ENCODE results near the gene SLFN11. TPM values are rescaled to one million over a fixed set of nuclear protein-coding genes. Genes with fewer than 3 reads are reported as not detected.

Gene SLFN11
- total and polyA plus RNA-seq, 9 of the 15 experiments (the other 6 are each of a cell fraction or from before 2014, with no cell fraction given): 0.04 to 0.21 TPM; not detected in 7

DNA sequence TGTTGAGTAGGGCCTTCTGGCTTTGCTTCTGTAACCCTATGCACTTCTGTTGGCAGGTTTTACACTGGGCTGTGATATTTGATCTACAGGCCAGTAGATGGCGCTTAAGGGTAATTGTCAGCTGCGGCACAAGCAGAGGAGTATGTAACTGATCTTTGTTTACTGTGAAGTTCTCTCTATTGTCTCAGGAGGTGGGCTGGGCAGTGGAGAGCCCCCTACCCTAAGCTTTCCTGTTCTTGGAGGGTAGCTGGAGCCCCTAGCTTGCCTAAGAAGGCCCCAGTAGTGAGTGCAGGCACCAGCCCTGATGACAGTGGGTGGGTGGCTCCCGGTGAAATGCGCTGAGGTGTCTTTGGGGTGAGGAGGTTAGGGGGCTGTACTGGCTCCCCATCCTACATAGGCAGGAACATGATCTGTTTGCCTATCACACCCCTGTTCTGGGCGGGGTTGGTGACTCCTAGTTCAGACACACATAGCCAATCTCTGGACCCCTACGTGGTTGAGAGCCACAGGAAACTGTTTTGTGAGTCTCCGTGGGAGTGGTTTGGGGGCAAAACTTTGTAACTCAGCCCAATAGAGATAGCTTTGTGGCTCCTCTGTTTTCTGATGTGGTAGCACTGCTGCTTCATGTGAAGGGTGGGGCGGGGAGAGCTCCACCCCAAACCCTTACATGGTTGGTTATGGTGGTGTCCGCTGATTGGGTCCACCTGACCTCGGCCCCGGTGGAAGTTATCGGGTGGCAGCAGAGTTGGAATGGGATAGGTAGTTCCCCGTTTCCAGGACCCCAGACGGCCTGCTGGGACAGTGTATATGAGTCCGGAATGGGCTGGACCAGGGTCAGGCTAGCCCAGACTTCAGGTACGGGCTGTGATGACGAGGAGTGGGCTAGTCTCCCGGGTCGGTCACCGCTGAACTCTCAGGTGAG lies 60.4 kb downstream of the SLFN11 start:
- H3K9me3 ChIP-seq (replicated peaks; ENCODE audit: control insufficient read depth, insufficient read depth, low read depth, low read length): no peaks in the 10 kb centered on the region
- H3K9me1 ChIP-seq (ENCODE audit: control insufficient read depth, insufficient read depth, low read length): no peaks in the 10 kb centered on the region
- ATAC-seq (peak; percentile 97), FAIRE-seq (peak; percentile 94), DNase-seq (ENCODE audit: extremely low read depth in 1 of 4, low spot score in 3 of 4) (peak; percentile 58 to 70 (median 64))
- peak overlapping the region; percentile 69 for H2AFZ ChIP-seq (ENCODE audit: low read depth, low read length)
- in situ Hi-C loops (cut with MboI) (loop anchor here (5.0 kb wide), 2 partner anchors 224 to 434 kb away; partner anchors contain the start of gene SLFN12L), intact Hi-C loops (cut with micrococcal nuclease) (loop anchor here (1.0 to 2.0 kb wide), 3 partner anchors 220 to 434 kb away; no protein-coding TSS in a partner anchor)
- CTCF ChIA-PET (ENCODE audit: low intra/inter-chr PET ratio): interaction anchor here (1.2 to 2.0 kb wide), 4 partner anchors 220 to 435 kb away, joined by 4 to 21 read pairs (median 6); no protein-coding TSS in a partner anchor
- peaks cover 6 to 15% of the 10 kb centered on the region in 2 experiments; a peak in 4 of 5 replicates for H3K4me1 ChIP-seq (replicated peaks in 1 of 2; ENCODE audit: control insufficient read depth in 2 of 2, insufficient read depth in 2 of 2, low read length in 2 of 2)
- POLR2A ChIA-PET: interaction anchor here (0.7 kb wide), 1 partner anchor 220 kb away, joined by 3 read pairs; no protein-coding TSS in a partner anchor
- peaks cover 0 to 6% of the 10 kb centered on the region in 2 experiments; a peak in 1 of 5 replicates for H3K27me3 ChIP-seq (ENCODE audit: control insufficient read depth in 2 of 2, insufficient read depth in 2 of 2, low read length in 2 of 2)
- no TSS peak for BruUV-seq (replicated peaks)
- H3K36me3 ChIP-seq (ENCODE audit: control insufficient read depth, insufficient read depth, low read length): no peaks in the 10 kb centered on the region
- H3K9ac ChIP-seq (ENCODE audit: insufficient read depth in 1 of 2, low read depth in 2 of 2, low read length in 2 of 2): peak overlapping the region in 1 of 2 experiments; percentile 37; a peak in 1 of 4 replicates
- H4K20me1 ChIP-seq (replicated peaks; ENCODE audit: control insufficient read depth, insufficient read depth, low read length): 0 out of 2 replicates have a peak, but pooled peaks cover 3% of the 10 kb centered on the region
- H3K4me2 ChIP-seq (ENCODE audit: insufficient read depth, low read length): peak overlapping the region; percentile 21; the same call in 1 of the 2 replicates
- 16% methylated on average over 20 of the region's 20 CpGs for WGBS (ENCODE audit: insufficient coverage, low coverage, missing lambda C conversion rate)
- no peak overlapping the region for H3K27ac ChIP-seq (ENCODE audit: extremely low read depth, low read depth, low read length)
- H3K79me2 ChIP-seq (ENCODE audit: control insufficient read depth, insufficient read depth, low read length): no peaks in the 10 kb centered on the region
- no peak overlapping the region for H3K4me3 ChIP-seq
- no peak for TF ChIP-seq PATZ1 (CRISPR knock-in tag; IDR thresholded peaks at IDR 0.05; ENCODE audit: borderline replicate concordance)
- peak; percentile 76 for TF ChIP-seq SMC3 (conservative IDR thresholded peaks at IDR 0.05; ENCODE audit: insufficient read depth, low read depth, low read length)
- TF ChIP-seq MTF1 (CRISPR knock-in tag; IDR thresholded peaks at IDR 0.05; ENCODE audit: borderline replicate concordance): no peak
- no peak for TF ChIP-seq ZNF561 (CRISPR knock-in tag; conservative IDR thresholded peaks at IDR 0.05)
- peak; percentile 9; the same call in 1 of the 2 replicates for TF ChIP-seq BHLHE40 (IDR thresholded peaks at IDR 0.05; ENCODE audit: low read length)
- no peak for TF ChIP-seq CBFA2T3 (IDR thresholded peaks at IDR 0.05)
- no peak for TF ChIP-seq KAT2B (IDR thresholded peaks at IDR 0.05; ENCODE audit: low read depth, low read length)
- no peak for TF ChIP-seq SMARCA4 (IDR thresholded peaks at IDR 0.05)
- no peak for TF ChIP-seq LARP7 (IDR thresholded peaks at IDR 0.05)
- no peak for TF ChIP-seq CREB1 (IDR thresholded peaks at IDR 0.05)
- TF ChIP-seq CREB1 (CRISPR knock-in tag; IDR thresholded peaks at IDR 0.05): no peak
- TF ChIP-seq ZFP36 (IDR thresholded peaks at IDR 0.05; ENCODE audit: low read depth, low read length, partially characterized antibody): no peak
- 0 out of 2 replicates have a peak, but pooled peaks have one; percentile 8 for TF ChIP-seq RB1 (IDR thresholded peaks at IDR 0.05; ENCODE audit: low read depth)
- TF ChIP-seq, protein P1, sequence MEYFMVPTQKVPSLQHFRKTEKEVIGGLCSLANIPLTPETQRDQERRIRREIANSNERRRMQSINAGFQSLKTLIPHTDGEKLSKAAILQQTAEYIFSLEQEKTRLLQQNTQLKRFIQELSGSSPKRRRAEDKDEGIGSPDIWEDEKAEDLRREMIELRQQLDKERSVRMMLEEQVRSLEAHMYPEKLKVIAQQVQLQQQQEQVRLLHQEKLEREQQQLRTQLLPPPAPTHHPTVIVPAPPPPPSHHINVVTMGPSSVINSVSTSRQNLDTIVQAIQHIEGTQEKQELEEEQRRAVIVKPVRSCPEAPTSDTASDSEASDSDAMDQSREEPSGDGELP (CRISPR knock-in tag; IDR thresholded peaks at IDR 0.05; ENCODE audit: borderline replicate concordance): 0 out of 2 replicates have a peak, but pooled peaks have one; percentile 10
- no peak for TF ChIP-seq CBFB (CRISPR knock-in tag; IDR thresholded peaks at IDR 0.05)
- no peak for TF ChIP-seq PYGO2 (tag; IDR thresholded peaks at IDR 0.05)
- TF ChIP-seq ARID1B (IDR thresholded peaks at IDR 0.05): no peak
- TF ChIP-seq ARNT (IDR thresholded peaks at IDR 0.05): no peak

Measured in K562 (cell line).